ENCODE data around the gene TP53AIP1. TPM values are rescaled to one million over a fixed set of nuclear protein-coding genes. Genes with fewer than 3 reads are reported as not detected.

TP53AIP1 gene
- total and polyA plus RNA-seq, 7 donors, result 0.07 to 0.51 (median 0.08) TPM; not detected in 4

DNA sequence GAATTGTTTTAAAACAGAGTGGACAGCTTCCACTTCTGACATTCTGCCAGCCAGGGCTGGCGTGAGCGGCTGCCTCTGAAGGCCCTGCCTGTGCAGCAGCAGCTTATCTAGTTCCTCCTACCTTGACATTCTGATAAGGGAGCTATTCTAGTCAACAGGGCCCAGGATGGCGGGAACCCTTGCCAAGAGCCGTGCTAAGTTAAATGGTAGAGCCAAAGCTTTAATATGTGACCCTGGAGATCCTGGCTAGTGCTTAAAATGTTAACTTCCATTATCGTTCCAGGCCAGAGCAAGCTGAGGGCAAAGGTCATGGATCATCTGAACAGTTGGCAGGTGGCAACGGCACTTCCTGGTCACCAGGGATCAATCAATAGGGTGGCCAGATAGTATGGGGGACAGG lies 48.0 kb downstream of the TP53AIP1 start:
- no peaks in the 10 kb centered on the region for H3K9me3 ChIP-seq
- H3K4me3 ChIP-seq, result no peak overlapping the region
- peaks cover 0 to 33% (median 5%) of the 10 kb centered on the region in 3 donors for H3K27me3 ChIP-seq (ENCODE audit: insufficient read depth in 3 of 3, low read length in 2 of 3)
- DNase-seq, result peak in 1 of 2 donors; percentile 23
- H3K4me1 ChIP-seq, result peaks cover 6% of the 10 kb centered on the region
- intact Hi-C loops (cut with DNase I), result no loop called here
- H3K36me3 ChIP-seq (ENCODE audit: insufficient read depth in 1 of 2, low read depth in 1 of 2), result no peaks in the 10 kb centered on the region
- 64 to 74% (median 74%) methylated on average over 6 of the region's 6 CpGs for WGBS, 3 donors
- no peak overlapping the region for H3K27ac ChIP-seq
- ATAC-seq, result no peak
- TF ChIP-seq, protein P1, sequence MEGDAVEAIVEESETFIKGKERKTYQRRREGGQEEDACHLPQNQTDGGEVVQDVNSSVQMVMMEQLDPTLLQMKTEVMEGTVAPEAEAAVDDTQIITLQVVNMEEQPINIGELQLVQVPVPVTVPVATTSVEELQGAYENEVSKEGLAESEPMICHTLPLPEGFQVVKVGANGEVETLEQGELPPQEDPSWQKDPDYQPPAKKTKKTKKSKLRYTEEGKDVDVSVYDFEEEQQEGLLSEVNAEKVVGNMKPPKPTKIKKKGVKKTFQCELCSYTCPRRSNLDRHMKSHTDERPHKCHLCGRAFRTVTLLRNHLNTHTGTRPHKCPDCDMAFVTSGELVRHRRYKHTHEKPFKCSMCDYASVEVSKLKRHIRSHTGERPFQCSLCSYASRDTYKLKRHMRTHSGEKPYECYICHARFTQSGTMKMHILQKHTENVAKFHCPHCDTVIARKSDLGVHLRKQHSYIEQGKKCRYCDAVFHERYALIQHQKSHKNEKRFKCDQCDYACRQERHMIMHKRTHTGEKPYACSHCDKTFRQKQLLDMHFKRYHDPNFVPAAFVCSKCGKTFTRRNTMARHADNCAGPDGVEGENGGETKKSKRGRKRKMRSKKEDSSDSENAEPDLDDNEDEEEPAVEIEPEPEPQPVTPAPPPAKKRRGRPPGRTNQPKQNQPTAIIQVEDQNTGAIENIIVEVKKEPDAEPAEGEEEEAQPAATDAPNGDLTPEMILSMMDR (IDR thresholded peaks at IDR 0.05), result no peak

- Histone ChIP-seq H3K4me1 (peaks cover 6% of the 10 kb centered on the region), H3K9me3 (no peaks in the 10 kb centered on the region), H3K4me3 (no peak overlapping the region), H3K27me3 (ENCODE audit: insufficient read depth in 3 of 3, low read length in 2 of 3) (peaks cover 0 to 37% (median 5%) of the 10 kb centered on the region in 3 donors), H3K27ac (no peak overlapping the region), H3K36me3 (ENCODE audit: insufficient read depth in 1 of 2, low read depth in 1 of 2) (no peaks in the 10 kb centered on the region)
- ATAC-seq (no peak), DNase-seq (no peak)
- intact Hi-C loops (cut with DNase I), result no loop called here
- TF ChIP-seq, protein P1 (IDR thresholded peaks at IDR 0.05), result no peak
- WGBS, 3 donors, result 89 to 94% (median 91%) methylated on average over 3 of the region's 3 CpGs
These were observed 48.4 kb downstream of the TP53AIP1 start for GRCh38 chr11:128894286-128894681.

DNA sequence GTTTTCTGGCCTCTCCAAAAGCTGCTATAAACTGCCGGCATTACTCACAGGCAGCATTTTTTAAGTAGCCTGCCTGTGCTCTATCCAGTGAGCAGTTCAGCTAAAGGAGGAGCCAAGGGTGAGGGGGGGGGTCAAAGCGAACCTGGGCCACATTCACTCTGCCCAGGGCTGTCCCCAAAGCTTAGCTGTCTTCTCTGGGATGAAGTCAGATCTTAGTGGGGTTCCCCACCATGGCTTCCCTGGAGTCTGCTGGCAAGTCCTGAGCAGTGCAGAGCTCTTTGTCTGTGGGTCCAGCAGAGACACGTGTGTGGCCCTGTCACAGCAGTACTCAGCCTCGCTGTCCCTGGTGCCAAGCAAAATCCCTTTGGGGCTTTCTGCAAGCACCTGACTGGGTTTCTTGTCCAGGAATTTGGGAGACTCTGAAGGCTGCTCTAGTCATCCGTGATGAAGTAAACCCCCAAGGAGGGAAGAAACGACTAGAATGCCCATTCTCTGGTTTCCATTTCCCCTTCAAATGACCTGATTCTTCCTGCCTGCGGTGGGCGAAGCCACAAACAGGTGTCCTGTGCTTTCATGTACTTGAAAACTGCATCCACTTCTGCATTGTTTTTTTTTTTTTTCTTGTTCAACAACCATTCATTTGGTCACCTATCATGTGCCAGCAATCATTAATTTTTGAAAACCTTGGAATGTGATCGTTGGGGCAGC lies 48.9 kb downstream of the TP53AIP1 start:
- no peak for DNase-seq
- TF ChIP-seq, protein P1 (IDR thresholded peaks at IDR 0.05), result no peak
- H3K36me3 ChIP-seq (ENCODE audit: insufficient read depth in 1 of 2, low read depth in 1 of 2), result no peaks in the 10 kb centered on the region
- peaks cover 0 to 42% (median 5%) of the 10 kb centered on the region in 3 donors for H3K27me3 ChIP-seq (ENCODE audit: insufficient read depth in 3 of 3, low read length in 2 of 3)
- intact Hi-C loops (cut with DNase I), result no loop called here
- peaks cover 6% of the 10 kb centered on the region for H3K4me1 ChIP-seq
- WGBS, 3 donors, result 71 to 80% (median 72%) methylated on average over 9 of the region's 9 CpGs
- no peak overlapping the region for H3K4me3 ChIP-seq
- H3K27ac ChIP-seq, result no peak overlapping the region
- no peak for ATAC-seq
- H3K9me3 ChIP-seq, result no peaks in the 10 kb centered on the region

- Histone ChIP-seq H3K27ac (no peak overlapping the region), H3K36me3 (ENCODE audit: insufficient read depth in 1 of 2, low read depth in 1 of 2) (no peaks in the 10 kb centered on the region), H3K4me3 (no peak overlapping the region), H3K27me3 (ENCODE audit: insufficient read depth in 3 of 3, low read length in 2 of 3) (peaks cover 0 to 49% (median 8%) of the 10 kb centered on the region in 3 donors), H3K4me1 (peaks cover 6% of the 10 kb centered on the region), H3K9me3 (no peaks in the 10 kb centered on the region)
- ATAC-seq (no peak), DNase-seq (no peak)
- TF ChIP-seq, protein P1 (IDR thresholded peaks at IDR 0.05), result no peak
- intact Hi-C loops (cut with DNase I), result no loop called here
- 83 to 86% (median 86%) methylated on average over 4 of the region's 4 CpGs for WGBS, 3 donors
These were observed 49.7 kb downstream of the TP53AIP1 start for GRCh38 chr11:128892866-128893565.
